ENCODE results near the gene OSBPL10.

- no peak for TF ChIP-seq POLR2A (IDR thresholded peaks at IDR 0.05)
- no peak for TF ChIP-seq CTCF (IDR thresholded peaks at IDR 0.05)
Measured at GRCh38 chr3:31704591-31705179, 276.4 kb downstream of the OSBPL10 start.

All from lower leg skin (tissue), 3 donors.